Measurements from ENCODE around the gene INAVA. TPM values are rescaled to one million over a fixed set of nuclear protein-coding genes. Genes with fewer than 3 reads are reported as not detected.
A peak's percentile ranks its signal among the peaks of the same experiment; 100 is the strongest.

INAVA gene
- total and polyA plus RNA-seq, 10 of the 15 experiments (the other 5 are each of a cell fraction or from before 2014, with no cell fraction given), result 3.6 to 15.4 (median 9.5) TPM

DNA sequence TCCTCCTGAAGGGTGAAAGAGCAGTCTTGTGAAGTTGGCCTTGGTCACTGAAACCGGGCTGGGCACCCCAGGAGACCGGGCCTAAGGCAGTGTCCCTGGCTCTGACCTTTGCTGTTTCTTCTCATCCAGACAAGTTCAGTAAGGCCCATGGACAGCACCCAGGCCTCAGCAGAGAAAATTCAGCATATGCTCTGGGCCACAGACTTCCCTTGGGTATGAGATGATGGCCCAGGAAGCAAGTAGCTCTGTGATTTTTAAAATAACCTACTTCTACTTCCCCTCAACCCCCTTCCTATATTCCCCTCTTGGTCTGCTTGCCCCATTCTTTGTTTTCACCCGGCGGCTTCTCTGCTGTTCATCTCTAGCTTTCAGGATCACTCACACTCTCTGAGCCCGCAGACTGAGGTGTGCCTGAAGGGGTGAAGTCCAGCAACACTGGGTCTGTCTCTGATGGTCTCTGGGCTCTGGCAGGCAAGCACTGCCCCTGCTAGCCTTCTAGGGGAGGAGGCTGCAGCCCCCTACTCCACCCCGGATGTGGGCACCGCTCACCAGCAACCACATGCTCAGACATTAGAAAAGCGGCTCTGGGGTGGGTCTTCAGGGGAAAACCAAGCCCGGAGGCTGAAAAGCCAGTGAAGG lies 24.8 kb upstream of the INAVA start (continued):
- TF ChIP-seq RAD21 (IDR thresholded peaks at IDR 0.05; ENCODE audit: insufficient read depth, low read depth, low read length) (0 out of 2 replicates have a peak, but pooled peaks have one; percentile 1), GABPA (IDR thresholded peaks at IDR 0.05; ENCODE audit: low read depth) (0 out of 2 replicates have a peak, but pooled peaks have one; percentile 39), JUND (IDR thresholded peaks at IDR 0.05; ENCODE audit: low read depth, low read length) (peak; percentile 79), BMI1 (IDR thresholded peaks at IDR 0.05; ENCODE audit: borderline replicate concordance) (peak; percentile 64; the same call in 1 of the 2 replicates), EED (IDR thresholded peaks at IDR 0.05; ENCODE audit: low read depth) (peak; percentile 93), TBL1XR1 (IDR thresholded peaks at IDR 0.05; ENCODE audit: low read depth, low read length) (peak; percentile 75), ZBED1 (IDR thresholded peaks at IDR 0.05; ENCODE audit: borderline replicate concordance) (0 out of 2 replicates have a peak, but pooled peaks have one; percentile 37), ETV6 (conservative IDR thresholded peaks at IDR 0.05 in 1 of 2, IDR thresholded peaks at IDR 0.05 in 1 of 2; ENCODE audit: borderline replicate concordance in 1 of 2, low read depth in 1 of 2) (peak in 1 of 2 experiments; percentile 89; a peak in 2 of 4 replicates), HDGF (IDR thresholded peaks at IDR 0.05) (peak; percentile 19; the same call in 1 of the 2 replicates), IKZF2 (IDR thresholded peaks at IDR 0.05) (peak; percentile 74 to 80), SIN3A (IDR thresholded peaks at IDR 0.05; ENCODE audit: low read depth, low read length) (no peak), SMAD1 (IDR thresholded peaks at IDR 0.05; ENCODE audit: low read depth, partially characterized antibody) (peak; percentile 60), RUNX3 (IDR thresholded peaks at IDR 0.05; ENCODE audit: low read length) (peak; percentile 88), IRF4 (IDR thresholded peaks at IDR 0.05; ENCODE audit: low read depth, low read length) (peak; percentile 94), TCF3 (IDR thresholded peaks at IDR 0.05; ENCODE audit: borderline replicate concordance, insufficient read depth, low read depth, low read length) (no peak)
- TF ChIP-seq, protein P1, sequence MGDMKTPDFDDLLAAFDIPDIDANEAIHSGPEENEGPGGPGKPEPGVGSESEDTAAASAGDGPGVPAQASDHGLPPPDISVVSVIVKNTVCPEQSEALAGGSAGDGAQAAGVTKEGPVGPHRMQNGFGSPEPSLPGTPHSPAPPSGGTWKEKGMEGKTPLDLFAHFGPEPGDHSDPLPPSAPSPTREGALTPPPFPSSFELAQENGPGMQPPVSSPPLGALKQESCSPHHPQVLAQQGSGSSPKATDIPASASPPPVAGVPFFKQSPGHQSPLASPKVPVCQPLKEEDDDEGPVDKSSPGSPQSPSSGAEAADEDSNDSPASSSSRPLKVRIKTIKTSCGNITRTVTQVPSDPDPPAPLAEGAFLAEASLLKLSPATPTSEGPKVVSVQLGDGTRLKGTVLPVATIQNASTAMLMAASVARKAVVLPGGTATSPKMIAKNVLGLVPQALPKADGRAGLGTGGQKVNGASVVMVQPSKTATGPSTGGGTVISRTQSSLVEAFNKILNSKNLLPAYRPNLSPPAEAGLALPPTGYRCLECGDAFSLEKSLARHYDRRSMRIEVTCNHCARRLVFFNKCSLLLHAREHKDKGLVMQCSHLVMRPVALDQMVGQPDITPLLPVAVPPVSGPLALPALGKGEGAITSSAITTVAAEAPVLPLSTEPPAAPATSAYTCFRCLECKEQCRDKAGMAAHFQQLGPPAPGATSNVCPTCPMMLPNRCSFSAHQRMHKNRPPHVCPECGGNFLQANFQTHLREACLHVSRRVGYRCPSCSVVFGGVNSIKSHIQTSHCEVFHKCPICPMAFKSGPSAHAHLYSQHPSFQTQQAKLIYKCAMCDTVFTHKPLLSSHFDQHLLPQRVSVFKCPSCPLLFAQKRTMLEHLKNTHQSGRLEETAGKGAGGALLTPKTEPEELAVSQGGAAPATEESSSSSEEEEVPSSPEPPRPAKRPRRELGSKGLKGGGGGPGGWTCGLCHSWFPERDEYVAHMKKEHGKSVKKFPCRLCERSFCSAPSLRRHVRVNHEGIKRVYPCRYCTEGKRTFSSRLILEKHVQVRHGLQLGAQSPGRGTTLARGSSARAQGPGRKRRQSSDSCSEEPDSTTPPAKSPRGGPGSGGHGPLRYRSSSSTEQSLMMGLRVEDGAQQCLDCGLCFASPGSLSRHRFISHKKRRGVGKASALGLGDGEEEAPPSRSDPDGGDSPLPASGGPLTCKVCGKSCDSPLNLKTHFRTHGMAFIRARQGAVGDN (IDR thresholded peaks at IDR 0.05), result peak; percentile 90
- TF ChIP-seq, protein P2, sequence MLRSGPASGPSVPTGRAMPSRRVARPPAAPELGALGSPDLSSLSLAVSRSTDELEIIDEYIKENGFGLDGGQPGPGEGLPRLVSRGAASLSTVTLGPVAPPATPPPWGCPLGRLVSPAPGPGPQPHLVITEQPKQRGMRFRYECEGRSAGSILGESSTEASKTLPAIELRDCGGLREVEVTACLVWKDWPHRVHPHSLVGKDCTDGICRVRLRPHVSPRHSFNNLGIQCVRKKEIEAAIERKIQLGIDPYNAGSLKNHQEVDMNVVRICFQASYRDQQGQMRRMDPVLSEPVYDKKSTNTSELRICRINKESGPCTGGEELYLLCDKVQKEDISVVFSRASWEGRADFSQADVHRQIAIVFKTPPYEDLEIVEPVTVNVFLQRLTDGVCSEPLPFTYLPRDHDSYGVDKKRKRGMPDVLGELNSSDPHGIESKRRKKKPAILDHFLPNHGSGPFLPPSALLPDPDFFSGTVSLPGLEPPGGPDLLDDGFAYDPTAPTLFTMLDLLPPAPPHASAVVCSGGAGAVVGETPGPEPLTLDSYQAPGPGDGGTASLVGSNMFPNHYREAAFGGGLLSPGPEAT (IDR thresholded peaks at IDR 0.05; ENCODE audit: low read depth), result peak; percentile 68
- TF ChIP-seq, protein P3, sequence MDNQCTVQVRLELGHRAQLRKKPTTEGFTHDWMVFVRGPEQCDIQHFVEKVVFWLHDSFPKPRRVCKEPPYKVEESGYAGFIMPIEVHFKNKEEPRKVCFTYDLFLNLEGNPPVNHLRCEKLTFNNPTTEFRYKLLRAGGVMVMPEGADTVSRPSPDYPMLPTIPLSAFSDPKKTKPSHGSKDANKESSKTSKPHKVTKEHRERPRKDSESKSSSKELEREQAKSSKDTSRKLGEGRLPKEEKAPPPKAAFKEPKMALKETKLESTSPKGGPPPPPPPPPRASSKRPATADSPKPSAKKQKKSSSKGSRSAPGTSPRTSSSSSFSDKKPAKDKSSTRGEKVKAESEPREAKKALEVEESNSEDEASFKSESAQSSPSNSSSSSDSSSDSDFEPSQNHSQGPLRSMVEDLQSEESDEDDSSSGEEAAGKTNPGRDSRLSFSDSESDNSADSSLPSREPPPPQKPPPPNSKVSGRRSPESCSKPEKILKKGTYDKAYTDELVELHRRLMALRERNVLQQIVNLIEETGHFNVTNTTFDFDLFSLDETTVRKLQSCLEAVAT (IDR thresholded peaks at IDR 0.05), result peak; percentile 77
- TF ChIP-seq, protein P4, sequence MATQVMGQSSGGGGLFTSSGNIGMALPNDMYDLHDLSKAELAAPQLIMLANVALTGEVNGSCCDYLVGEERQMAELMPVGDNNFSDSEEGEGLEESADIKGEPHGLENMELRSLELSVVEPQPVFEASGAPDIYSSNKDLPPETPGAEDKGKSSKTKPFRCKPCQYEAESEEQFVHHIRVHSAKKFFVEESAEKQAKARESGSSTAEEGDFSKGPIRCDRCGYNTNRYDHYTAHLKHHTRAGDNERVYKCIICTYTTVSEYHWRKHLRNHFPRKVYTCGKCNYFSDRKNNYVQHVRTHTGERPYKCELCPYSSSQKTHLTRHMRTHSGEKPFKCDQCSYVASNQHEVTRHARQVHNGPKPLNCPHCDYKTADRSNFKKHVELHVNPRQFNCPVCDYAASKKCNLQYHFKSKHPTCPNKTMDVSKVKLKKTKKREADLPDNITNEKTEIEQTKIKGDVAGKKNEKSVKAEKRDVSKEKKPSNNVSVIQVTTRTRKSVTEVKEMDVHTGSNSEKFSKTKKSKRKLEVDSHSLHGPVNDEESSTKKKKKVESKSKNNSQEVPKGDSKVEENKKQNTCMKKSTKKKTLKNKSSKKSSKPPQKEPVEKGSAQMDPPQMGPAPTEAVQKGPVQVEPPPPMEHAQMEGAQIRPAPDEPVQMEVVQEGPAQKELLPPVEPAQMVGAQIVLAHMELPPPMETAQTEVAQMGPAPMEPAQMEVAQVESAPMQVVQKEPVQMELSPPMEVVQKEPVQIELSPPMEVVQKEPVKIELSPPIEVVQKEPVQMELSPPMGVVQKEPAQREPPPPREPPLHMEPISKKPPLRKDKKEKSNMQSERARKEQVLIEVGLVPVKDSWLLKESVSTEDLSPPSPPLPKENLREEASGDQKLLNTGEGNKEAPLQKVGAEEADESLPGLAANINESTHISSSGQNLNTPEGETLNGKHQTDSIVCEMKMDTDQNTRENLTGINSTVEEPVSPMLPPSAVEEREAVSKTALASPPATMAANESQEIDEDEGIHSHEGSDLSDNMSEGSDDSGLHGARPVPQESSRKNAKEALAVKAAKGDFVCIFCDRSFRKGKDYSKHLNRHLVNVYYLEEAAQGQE (IDR thresholded peaks at IDR 0.05; ENCODE audit: low read depth, low read length), result 0 out of 2 replicates have a peak, but pooled peaks have one; percentile 31

Measured in GM12878 (cell line).